Suprapubic skin (tissue), 4 donors: Measurements from ENCODE around the gene KEL. TPM values are rescaled to one million over a fixed set of nuclear protein-coding genes. Genes with fewer than 3 reads are reported as not detected.
"Not testable (repeated sequence)": the region's sequence is repeated elsewhere in the genome, so short reads cannot be mapped to it uniquely, and the experiment has no call there.

Source experiments
- DNase-seq, 2 donors: peaks; one replicate each; pipeline ENCODE4 v3.0.0-alpha.2; 2019; ENCODE audit warnings: low spot score in 2 of 2
- H3K27ac ChIP-seq: fragments of 200-600 bp; sonication (generic); one replicate; pipeline ENCODE4 v1.5.1; 2019
- H3K27me3 ChIP-seq: fragments of 200-600 bp; sonication (generic); one replicate; pipeline ENCODE4 v1.5.1; 2019
- H3K36me3 ChIP-seq: fragments of 200-600 bp; sonication (generic); one replicate; pipeline ENCODE4 v1.5.1; 2019
- H3K4me1 ChIP-seq: fragments of 200-600 bp; sonication (generic); one replicate; pipeline ENCODE4 v1.5.1; 2019
- H3K4me3 ChIP-seq: fragments of 200-600 bp; sonication (generic); one replicate; pipeline ENCODE4 v1.5.1; 2019; ENCODE audit warnings: mild to moderate bottlenecking
- H3K9me3 ChIP-seq: fragments of 200-600 bp; sonication (generic); one replicate; pipeline ENCODE4 v1.5.1; 2019
- EP300 ChIP-seq: sonication (generic); formaldehyde crosslinking; IDR thresholded peaks from one replicate; pipeline ENCODE4 v1.6.1; 2017; ENCODE audit warnings: antibody characterized with exemption
- POLR2A ChIP-seq, 2 donors: fragments of 450-650 bp; IDR thresholded peaks; one replicate each; pipeline ENCODE4 v1.6.1; 2017; ENCODE audit warnings: antibody characterized with exemption in 2 of 2, mild to moderate bottlenecking in 2 of 2, moderate library complexity in 2 of 2
- POLR2AphosphoS5 ChIP-seq, 3 donors: sonication (generic); formaldehyde crosslinking; IDR thresholded peaks; one replicate each; pipeline ENCODE4 v1.6.1; 2017; ENCODE audit warnings: antibody characterized with exemption in 3 of 3
- WGBS: methylation state at CpG from one replicate; pipeline ENCODE4 v1.1.5; 2018; 5-methylcytosine and 5-hydroxymethylcytosine counted together
- total RNA-seq, 4 donors: library from RNA; depleted of rRNA; stranded (reverse); fragments of >200 nt; gene quantifications; one replicate each; pipeline ENCODE4 v1.1.0, GENCODE V29; 2016
- TF ChIP-seq, protein P1 (sequence below), 2 donors: fragments of 200-600 bp in 1 of 2; fragments of 450-650 bp in 1 of 2; sonication (generic) in 1 of 2; IDR thresholded peaks; one replicate each; pipeline ENCODE4 v1.5.1; 2016 to 2019; ENCODE audit warnings: antibody characterized with exemption in 2 of 2, mild to moderate bottlenecking in 1 of 2, moderate library complexity in 1 of 2

The KEL gene
- total RNA-seq, 4 donors from 2014 or later = 0.32 TPM; not detected in 3

DNA sequence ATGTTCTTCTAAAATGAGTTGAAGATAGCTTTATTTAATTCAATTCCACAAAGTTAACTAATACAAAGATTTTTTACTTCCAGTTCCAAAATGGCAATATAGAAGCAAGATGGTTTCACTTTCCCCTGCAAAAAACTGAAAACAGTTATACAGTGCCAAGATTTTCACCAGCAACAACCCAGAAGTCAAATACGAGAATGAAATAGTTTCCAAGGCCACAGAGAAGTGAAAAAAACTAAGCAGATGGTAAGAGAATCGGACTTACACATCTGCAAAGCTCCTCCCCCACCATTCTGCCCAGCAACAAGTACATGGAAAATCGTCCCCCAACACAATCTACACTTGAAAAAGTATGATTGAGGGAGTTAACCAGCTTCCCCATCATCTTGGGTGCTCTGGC, 30.3 kb upstream of the KEL start:
- H3K27ac ChIP-seq = no peak overlapping the region
- WGBS = 43% methylated on average over 3 of the region's 3 CpGs
- H3K9me3 ChIP-seq = no peaks in the 10 kb centered on the region
- no peak overlapping the region for H3K4me3 ChIP-seq
- H3K36me3 ChIP-seq = no peaks in the 10 kb centered on the region
- no peaks in the 10 kb centered on the region for H3K27me3 ChIP-seq
- TF ChIP-seq, protein P1, sequence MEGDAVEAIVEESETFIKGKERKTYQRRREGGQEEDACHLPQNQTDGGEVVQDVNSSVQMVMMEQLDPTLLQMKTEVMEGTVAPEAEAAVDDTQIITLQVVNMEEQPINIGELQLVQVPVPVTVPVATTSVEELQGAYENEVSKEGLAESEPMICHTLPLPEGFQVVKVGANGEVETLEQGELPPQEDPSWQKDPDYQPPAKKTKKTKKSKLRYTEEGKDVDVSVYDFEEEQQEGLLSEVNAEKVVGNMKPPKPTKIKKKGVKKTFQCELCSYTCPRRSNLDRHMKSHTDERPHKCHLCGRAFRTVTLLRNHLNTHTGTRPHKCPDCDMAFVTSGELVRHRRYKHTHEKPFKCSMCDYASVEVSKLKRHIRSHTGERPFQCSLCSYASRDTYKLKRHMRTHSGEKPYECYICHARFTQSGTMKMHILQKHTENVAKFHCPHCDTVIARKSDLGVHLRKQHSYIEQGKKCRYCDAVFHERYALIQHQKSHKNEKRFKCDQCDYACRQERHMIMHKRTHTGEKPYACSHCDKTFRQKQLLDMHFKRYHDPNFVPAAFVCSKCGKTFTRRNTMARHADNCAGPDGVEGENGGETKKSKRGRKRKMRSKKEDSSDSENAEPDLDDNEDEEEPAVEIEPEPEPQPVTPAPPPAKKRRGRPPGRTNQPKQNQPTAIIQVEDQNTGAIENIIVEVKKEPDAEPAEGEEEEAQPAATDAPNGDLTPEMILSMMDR (IDR thresholded peaks at IDR 0.05) = no peak
- TF ChIP-seq POLR2A (IDR thresholded peaks at IDR 0.05) = no peak
- no peak for TF ChIP-seq EP300
- no peak for TF ChIP-seq POLR2AphosphoS5 (IDR thresholded peaks at IDR 0.05)
- H3K4me1 ChIP-seq = no peaks in the 10 kb centered on the region
- no peak for DNase-seq

DNA sequence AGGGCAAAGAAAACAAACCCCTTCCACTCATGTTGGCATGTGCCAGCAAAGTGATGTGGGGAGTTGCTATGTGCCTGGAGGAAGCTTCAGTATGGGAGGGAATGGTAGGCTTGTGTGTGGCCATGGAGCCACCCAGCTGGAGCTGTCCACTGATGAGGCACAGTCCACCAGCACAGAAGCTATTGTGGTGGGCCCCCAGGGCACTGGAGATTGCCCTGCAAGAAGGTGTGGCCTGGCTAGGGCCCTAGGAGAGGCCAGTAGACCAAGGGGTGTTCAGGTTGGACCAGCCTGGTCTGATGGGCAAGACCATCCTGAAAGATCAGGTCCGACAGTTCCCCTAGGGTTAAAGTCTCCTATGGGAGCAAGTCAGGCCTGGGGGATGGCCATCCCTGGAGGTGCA, 22.1 kb upstream of the KEL start:
- no peak for TF ChIP-seq POLR2AphosphoS5 (IDR thresholded peaks at IDR 0.05)
- no peak for TF ChIP-seq POLR2A (IDR thresholded peaks at IDR 0.05)
- TF ChIP-seq EP300 = no peak
- TF ChIP-seq, protein P1 (IDR thresholded peaks at IDR 0.05) = no peak
- no peak overlapping the region for H3K4me3 ChIP-seq
- H3K4me1 ChIP-seq = no peaks in the 10 kb centered on the region
- no peaks in the 10 kb centered on the region for H3K9me3 ChIP-seq
- no peaks in the 10 kb centered on the region for H3K36me3 ChIP-seq
- no CpG with 5 or more reads among the region's 1 CpG for WGBS
- DNase-seq = no peak
- H3K27me3 ChIP-seq = no peaks in the 10 kb centered on the region
- no peak overlapping the region for H3K27ac ChIP-seq

DNA sequence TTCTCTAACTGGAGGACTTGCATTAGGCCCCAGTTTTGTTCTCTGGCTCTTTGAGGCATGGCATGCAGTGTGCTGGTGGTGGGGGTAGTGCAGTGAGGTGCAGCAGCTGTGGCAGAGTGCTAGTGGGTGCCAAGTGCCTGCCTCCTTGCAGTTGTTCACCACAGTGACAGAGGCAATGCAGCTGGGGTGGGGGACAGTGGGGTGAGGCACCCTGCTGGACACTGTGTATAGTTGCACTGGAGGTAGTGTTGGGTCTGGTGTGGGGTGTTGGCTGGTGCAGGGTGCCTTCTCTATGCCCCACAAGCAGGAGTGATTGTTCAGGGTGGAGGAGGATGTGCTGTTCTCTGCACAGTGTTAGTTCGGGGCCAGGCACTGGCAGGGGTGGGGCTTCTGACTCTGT, 21.7 kb upstream of the KEL start:
- WGBS = 100% methylated on average over 1 of the region's 1 CpG
- Histone ChIP-seq H3K9me3 (no peaks in the 10 kb centered on the region), H3K36me3 (no peaks in the 10 kb centered on the region), H3K27me3 (no peaks in the 10 kb centered on the region), H3K4me3 (no peak overlapping the region), H3K4me1 (no peaks in the 10 kb centered on the region), H3K27ac (no peak overlapping the region)
- TF ChIP-seq EP300 = no peak
- TF ChIP-seq POLR2AphosphoS5 (IDR thresholded peaks at IDR 0.05) = no peak
- TF ChIP-seq, protein P1 (IDR thresholded peaks at IDR 0.05) = no peak
- TF ChIP-seq POLR2A (IDR thresholded peaks at IDR 0.05) = no peak
- no peak for DNase-seq

DNA sequence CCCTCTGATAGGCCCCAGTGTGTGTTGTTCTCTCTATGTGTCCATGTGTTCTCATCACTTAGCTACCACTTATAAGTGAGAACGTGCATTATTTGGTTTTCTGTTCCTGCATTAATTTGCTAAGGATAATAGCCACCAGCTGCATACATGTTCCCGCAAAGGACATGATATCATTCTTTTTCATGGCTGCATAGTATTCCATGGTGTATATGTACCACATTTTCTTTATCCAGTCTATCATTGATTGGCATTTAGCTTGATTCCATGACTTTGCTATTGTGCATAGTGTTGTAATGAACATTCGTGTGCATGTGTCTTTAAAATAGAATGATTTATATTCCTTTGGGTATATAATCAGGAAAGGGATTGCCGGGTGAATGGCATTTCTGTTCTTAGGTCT, 16.2 kb upstream of the KEL start:
- not testable (repeated sequence) for H3K27ac ChIP-seq, H3K27me3 ChIP-seq, DNase-seq, H3K9me3 ChIP-seq, H3K4me1 ChIP-seq, H3K4me3 ChIP-seq, H3K36me3 ChIP-seq
- WGBS = 80% methylated on average over 4 of the region's 4 CpGs

DNA sequence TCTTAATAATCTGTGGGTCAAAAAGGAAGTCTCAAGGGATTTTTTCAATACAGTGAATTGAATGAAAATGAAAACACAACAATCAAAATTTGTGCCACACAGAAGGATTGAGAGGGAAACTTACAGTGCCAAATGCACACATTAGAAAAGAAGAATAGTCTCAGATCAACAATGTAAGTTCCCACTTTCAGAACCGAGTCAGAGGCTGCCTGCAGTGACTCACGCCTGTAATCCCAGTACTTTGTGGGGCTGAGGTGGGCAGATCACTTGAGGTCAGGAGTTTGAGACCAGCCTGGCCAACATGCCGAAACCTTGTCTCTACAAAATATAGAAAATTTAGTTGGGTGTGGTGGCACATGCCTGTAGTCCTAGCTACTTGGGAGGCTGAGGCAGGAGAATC, 12.5 kb upstream of the KEL start:
- no peak overlapping the region for H3K27ac ChIP-seq
- 67% methylated on average over 3 of the region's 3 CpGs for WGBS
- H3K9me3 ChIP-seq = no peaks in the 10 kb centered on the region
- no peak overlapping the region for H3K4me3 ChIP-seq
- no peak for DNase-seq
- no peaks in the 10 kb centered on the region for H3K27me3 ChIP-seq
- TF ChIP-seq POLR2AphosphoS5 (IDR thresholded peaks at IDR 0.05) (no peak), POLR2A (IDR thresholded peaks at IDR 0.05) (no peak), EP300 (no peak)
- TF ChIP-seq, protein P1 (IDR thresholded peaks at IDR 0.05) = no peak
- no peaks in the 10 kb centered on the region for H3K4me1 ChIP-seq
- no peaks in the 10 kb centered on the region for H3K36me3 ChIP-seq

DNA sequence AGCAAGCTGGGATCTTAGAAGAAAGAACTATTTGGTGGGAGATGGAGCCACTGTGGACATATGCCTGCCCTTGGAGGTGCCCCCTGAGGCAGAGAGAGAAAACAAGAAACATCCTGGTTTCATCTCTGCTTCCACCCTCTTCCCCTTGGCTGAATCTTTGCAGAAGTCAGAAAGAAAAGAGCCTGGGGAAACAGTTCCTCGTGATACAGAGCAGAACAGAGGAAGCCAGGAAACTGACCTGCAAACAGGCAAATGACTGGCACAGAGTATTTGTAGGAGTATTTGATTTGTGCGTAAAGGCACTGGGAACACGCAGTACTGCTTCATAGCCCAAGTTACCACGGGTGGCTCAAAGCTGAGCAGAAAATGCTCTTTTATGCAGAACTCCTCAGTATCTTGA, 7.0 kb upstream of the KEL start:
- Histone ChIP-seq H3K4me3 (no peak overlapping the region), H3K27ac (no peak overlapping the region), H3K27me3 (peaks cover 2% of the 10 kb centered on the region), H3K36me3 (no peaks in the 10 kb centered on the region), H3K4me1 (no peaks in the 10 kb centered on the region), H3K9me3 (no peaks in the 10 kb centered on the region)
- 45% methylated on average over 4 of the region's 4 CpGs for WGBS
- no peak for DNase-seq
- TF ChIP-seq POLR2AphosphoS5 (IDR thresholded peaks at IDR 0.05) (no peak), POLR2A (IDR thresholded peaks at IDR 0.05) (no peak), EP300 (no peak)
- TF ChIP-seq, protein P1 (IDR thresholded peaks at IDR 0.05) = no peak
